GM18508 (cell line): ENCODE results near the gene ZDHHC3.

Source experiments
- ATAC-seq: cut with Tn5 transposase; IDR thresholded peaks from one replicate; pipeline ENCODE4 v1.9.1; 2021; ENCODE audit warnings: moderate number of reproducible peaks; ENCODE audit not compliant: insufficient read depth, unreplicated experiment

ZDHHC3 gene

DNA sequence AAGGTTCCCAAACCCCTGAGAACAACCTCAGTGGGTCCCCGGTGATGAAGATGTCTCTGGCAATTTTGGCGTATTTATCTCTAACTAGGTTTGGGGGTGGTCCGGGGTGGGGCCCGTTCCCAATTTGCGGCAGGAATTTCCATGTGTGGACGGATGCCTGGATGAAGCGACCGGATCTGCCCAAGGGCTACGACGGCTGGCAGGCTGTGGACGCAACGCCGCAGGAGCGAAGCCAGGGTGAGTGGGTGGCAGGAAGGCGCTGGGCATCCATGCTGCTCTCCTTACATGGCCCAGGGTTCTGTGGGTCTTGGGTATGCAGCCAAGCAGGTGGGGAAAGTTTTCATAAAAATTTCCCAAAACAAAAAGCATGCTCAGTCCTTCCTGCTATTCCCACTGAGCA lies 72.2 kb downstream of the ZDHHC3 start:
- ATAC-seq, result no peak

DNA sequence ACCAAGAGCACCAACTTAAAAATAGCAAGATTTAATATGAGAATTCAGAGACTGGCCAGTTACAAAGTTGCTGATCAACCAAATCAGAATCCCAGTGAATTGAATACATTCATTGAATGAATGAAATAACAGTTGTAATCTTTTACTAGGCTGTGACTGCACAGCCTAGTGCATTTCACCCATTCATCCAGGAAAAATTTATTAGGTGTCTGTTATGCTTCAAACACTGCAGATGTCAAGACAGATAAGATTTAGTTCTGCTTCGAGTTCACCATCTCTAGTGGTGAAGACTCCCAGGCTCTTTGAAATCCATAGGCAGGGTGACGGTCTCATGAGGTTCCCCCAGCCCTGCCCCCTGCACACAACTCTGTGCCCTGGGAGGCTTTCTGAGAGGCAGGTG lies 72.7 kb downstream of the ZDHHC3 start:
- ATAC-seq, result no peak

DNA sequence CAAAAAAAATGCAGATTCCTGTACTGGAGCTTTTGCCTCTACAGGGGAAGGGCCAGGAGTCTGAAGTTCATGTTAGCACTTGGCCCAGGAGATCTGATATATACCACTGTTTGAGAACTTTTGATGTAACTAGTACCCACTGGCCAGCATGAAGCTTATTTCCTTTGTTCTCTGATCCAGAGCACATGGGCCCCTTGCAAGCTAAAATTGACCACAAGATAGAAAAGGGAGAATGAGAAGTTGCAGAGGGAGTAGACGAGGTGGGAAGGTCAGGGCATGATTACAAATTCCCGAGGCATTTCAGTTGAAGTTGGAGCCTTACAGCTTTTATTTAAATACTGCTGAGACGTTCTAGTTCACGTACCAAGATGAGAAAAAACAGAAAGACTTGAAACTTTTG lies 73.3 kb downstream of the ZDHHC3 start:
- ATAC-seq, result no peak

DNA sequence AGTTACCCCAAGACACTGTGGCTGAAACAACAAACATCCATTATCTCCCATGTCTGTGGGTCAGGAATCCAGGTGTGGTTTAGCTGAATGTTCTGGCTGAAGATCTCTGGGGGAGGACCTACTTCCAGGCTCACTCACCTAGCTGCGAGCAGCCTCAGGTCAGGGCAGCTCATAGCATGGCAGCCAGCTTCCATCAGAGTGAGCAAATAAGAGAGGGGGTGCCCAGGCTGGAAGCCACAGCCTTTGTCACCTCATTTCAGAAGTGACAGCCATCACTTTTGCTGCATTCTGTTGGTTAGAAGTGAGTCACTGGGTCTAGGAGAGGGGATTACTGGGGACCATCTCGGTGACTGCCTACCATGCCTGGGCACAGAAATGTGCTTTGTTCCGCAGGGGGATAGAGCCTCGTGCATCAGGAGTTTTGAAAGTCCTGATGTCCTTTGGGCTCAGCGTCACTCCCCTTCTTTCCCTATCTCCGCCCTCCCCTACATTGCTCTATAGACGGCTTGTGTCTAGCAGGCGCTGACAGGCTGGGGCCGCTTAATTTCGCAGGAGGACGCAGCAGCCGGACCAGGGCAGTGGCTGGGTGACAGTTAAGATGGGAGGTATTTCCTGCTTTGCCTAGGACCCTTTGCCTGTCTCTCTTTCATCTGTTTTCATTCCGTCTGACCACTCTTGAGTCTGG lies 76.1 kb downstream of the ZDHHC3 start:
- no peak for ATAC-seq

GRCh38 chr3:44896440-44896839 lies 79.5 kb downstream of the ZDHHC3 start:
- no peak for ATAC-seq

GRCh38 chr3:44894485-44894884 lies 81.5 kb downstream of the ZDHHC3 start:
- ATAC-seq, result no peak

GRCh38 chr3:44893097-44893496 lies 82.9 kb downstream of the ZDHHC3 start:
- no peak for ATAC-seq

- ATAC-seq, result no peak
Measured at GRCh38 chr3:44892689-44893088, 83.3 kb downstream of the ZDHHC3 start.

DNA sequence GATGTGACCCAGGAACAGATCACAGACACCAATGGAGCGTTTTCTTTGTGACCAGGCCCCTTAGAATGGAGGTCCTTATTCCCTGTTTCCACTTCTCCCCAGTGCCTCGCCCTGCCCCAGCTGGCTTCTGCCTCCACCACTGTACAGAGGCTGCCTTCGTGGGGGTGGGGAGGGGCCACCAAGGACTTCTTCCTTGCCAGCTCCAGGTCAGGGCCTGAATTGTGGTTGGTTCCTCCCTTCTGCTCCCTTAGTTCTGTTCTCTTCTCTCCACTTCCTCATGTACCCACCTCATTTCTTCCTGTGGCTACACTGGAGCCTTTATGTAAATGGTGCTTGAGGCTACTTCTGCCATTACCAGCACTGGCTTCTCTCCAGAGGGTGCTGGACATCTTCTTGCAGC lies 85.1 kb downstream of the ZDHHC3 start:
- ATAC-seq, result no peak

GRCh38 chr3:44890258-44890657 lies 85.7 kb downstream of the ZDHHC3 start:
- no peak for ATAC-seq

GRCh38 chr3:44887101-44887500 lies 88.9 kb downstream of the ZDHHC3 start:
- no peak for ATAC-seq

DNA sequence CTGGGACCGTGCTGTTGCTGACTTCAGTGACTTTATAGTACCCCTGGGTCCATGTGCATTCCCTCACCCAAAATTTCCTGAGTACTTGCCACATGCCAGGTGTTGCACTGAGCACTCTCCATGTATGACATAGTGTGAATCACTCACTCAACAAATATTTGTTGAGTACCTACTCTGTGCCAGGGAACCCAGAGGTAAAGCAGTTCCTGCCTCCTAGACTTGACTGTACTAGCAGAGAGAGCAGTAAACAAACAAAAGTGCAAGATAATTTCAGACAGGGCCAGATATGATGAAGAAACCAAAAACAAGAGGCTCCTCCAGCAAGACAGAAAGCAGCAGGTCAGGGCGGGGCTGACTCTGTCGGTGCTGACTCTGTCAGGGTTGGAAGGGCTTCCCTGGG lies 89.4 kb downstream of the ZDHHC3 start:
- ATAC-seq, result no peak

GRCh38 chr3:44885618-44886017 lies 90.4 kb downstream of the ZDHHC3 start:
- ATAC-seq, result no peak

DNA sequence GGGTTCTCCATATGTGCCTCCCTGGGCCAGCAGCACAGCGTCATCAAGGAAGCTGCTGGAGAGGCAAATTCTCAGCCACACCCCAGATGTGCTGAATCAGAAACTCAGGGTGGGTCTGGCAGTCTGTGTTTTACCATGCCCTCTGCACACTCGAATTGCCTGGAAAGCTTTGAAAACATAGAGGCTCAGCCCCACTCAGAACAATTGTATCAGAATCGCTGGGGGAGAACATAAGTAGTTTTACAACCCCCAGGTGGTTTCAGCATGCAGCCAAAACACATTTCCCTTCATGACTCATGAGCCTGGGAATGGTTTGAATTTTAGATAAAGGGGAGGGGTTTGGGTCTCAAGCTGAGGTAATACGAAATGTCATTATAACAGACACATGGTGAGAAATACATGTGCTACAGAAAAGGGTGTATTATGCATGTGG lies 92.0 kb downstream of the ZDHHC3 start:
- no peak for ATAC-seq

DNA sequence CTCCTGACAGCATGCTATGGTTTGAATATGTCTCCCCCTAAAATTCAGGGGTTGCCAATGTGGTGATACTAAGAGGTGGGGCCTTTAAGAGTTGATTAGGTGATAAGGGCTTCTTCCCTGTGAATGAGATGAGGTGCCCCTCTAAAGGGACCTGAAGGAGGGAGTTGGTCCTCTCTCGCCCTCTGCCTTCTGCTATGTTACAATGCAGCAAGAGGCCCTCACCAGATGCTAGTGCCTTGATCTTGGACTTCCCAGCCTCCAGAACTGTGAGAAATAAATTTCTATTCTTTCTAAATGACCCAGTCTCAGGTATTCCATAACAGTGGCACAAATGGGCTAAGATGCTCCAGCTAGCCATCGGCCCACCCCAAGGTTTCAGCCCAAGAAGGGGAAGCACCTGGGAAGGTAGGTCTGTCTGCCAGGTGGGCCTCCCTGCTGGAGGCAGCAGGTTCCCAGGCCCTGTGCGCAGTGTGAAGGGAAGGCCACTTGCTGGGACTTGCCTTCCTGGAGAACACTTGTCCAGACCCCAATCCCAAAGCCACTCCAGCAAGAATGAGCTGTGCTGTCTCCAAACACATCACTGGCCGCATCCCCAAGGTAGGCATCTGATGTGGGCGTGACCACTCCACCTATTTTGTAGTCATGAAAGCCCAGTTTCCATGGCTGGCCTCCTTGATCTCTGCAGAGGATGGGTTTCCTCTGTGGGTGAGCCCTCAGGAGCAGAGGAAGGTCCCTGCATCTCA lies 92.6 kb downstream of the ZDHHC3 start:
- no peak for ATAC-seq

- no peak for ATAC-seq
Measured at GRCh38 chr3:44880284-44880683, 95.7 kb downstream of the ZDHHC3 start.

DNA sequence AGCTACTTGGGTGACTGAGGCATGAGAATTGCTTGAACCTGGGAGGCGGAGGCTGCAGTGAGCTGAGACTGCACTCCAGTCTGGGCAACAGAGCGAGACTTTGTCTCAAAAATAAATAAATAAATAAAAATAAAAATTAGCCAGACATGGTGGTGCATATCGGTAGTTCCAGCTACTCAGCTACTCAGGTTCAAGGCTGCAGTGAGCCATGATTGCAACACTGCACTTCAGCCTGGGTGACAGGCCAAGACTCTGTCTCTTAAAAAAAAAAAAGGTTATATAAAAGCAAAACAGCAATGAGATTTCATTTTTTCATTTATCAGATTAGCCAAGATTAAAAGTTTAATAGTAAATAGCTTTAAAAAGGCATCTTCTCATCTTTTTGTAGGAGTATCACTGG lies 98.6 kb downstream of the ZDHHC3 start:
- ATAC-seq, result no peak

GRCh38 chr3:44875596-44875995 lies 100.4 kb downstream of the ZDHHC3 start:
- ATAC-seq, result no peak
